Medulla oblongata (tissue), 1 donor: ENCODE data around the gene TBX3.

Experiments
- DNase-seq: peaks from one replicate; pipeline ENCODE4 v3.0.0-alpha.2; 2015; ENCODE audit errors: extremely low spot score

Gene TBX3

DNA sequence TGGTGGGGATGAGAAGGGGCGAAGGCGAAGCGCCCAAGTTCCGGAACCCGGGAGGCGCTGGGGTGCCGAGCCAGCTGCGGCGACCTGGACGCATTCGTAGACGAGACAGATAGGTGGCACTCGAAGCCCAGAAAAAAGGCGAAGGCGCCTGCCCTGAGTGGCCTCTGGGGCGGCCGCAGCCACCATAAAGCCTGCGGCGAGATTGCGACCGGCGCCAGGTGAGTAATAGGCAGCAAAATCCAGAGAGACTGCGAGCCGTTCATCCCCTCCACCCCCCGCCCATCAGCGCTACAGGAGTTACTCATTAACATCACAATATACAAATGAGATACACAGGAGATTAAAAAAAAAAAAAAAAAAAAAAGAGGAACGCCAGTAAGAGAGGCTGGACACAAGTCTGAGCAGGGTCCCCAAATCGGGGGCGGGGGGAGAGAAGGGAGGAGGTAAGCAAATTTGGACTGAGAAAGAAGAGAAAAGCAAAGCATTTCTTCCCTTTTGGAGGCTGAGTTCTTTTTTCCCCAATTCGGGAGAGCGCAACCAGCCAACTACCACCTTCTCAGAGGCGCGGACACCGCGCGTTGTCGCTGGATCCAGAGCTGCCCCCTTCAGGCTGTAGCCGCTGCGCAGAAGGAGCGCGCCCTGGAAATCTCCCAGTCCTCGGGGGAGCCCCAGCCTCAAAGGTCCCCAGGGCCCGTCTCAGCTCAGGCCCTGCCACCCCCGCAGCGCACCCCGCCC lies 15.7 kb downstream of the TBX3 start:
- peak; percentile 76 for DNase-seq

DNA sequence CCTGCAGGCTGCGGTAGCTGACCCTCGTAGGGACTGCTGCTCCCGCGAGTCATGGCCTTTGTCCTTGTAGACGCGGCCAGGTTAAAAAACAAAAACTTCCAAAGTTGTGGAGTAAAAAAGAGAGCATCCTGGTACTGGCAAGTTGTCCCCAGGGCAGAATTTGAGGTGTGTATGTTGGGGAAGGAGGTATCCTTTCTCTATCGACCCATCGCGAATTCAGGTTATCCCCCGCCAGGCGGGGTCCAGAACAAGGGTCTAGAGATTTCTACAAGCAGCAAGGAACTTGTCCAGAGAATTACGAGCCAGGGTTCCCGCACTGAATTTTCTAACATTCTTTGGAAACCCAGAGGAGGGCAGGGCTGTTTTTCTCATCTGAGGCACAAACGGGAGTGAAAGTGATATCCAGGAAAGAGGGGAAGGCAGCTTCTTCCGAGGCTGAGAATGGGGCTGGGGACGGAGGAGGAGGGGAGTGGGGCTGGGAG lies 16.3 kb downstream of the TBX3 start:
- DNase-seq: no peak

DNA sequence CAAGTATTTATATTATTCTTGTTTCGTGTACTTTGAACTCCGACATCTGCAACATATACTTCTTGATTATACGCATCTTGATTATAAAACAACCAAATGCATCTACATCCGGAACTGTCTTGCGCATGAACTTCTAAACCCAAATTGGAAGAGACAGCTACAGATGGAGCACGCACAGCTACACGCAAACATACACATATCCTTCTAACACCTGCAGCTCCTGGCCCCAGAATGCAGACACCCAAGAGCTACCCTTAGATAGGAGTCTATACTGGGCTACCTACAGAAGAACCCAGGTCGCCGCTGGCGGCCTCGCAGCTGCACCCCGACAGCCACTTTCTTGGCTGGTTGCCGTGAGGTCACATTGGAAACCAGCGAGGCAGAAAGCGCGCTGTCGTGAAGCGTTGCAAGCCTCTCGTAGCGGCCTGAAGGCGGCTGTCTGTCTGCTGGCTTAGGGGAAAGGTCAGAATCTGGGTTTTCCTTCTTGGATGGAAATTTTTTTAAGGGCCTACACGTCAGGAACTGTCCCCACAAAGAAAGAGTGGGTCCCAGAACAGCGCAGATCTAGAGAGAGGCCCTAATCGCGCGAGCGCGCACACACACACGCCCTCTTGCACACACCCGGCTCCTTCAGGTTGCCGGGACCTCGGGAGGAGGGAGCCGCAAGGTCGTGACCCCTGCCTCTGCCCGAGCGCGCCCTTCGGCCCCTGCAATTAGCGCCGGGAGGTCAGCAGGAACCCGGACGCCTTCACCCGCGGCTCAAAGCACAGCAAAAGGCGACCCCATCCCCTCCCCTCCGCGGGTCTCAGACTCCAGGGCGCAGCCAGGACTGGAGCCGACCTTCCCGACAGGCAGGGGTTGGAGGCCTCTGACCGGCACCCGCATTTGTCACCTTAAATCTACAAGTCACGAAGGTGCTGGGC lies 17.0 kb downstream of the TBX3 start:
- no peak for DNase-seq

DNA sequence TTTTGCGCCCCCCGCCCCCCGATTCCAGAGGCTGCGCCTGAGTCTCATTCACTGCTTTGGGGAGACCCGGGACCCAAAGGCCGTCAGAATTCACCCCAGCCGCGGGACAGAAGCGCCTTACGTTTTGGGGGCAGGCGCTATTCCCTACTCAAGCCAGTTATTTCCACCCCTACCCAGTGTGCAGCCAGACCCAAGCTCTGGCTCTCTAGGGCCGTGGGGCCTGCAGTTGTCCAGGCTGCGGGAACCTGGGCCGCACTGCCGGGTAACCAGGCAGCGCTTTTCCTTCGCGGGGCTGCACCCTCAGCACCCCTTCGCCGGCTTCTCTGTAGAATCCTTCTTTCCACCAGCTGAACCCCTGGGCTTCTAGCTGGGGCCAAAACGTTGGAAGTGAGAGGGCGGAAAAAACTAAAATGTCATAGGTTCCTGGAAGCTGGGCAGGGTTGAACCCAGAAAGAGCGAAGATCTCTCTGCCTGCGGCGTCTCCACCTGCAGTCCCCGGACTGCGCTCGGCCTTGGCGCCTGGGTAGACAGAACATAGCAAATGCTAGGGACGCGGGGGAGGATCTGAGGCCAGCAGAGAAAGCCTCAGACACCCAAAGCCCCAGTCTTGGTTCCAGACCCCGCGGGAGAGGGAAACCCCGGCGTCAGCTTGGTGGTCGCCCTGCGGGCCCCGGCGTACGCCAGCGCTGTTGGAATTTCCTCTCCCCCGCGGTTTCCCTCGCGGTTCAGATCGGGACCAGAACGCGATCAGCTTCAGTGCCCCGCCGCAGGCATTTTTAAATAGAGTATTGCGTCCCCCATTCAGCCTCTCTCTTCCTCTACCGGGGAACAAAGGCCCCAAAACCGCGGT lies 18.3 kb downstream of the TBX3 start:
- DNase-seq: no peak

DNA sequence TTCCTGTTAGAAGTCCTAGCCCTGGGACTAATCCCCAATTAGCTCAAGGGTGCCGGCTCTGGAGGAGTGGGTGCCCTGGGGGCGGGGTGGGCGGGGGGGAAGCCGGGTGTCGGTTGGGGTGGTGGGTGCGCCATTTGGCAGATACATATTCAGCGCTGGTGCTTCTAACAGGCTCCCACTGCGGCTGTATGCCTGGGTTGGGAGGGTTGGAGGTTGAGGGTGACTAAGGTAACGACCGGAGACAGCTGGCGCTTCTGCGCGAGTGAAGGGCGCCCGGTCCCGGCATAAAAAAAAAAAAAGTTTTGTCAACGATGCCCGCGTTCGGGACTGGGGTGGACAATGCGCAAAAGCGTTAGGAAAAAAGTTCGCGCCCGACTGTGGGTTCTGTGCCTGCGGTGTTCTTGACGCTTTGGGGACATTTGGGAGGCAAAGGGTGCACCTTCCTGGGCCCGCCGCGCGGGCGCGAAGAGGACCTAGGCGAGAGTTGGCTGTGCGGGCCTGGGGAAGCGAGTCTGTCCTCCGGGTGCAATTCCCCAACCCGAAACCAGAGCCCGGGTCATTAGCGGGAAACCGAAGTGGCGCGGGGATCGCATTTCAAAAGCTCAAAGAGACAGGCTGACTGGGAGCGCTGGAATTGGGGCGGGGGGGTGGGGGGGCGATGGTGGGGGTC lies 19.2 kb downstream of the TBX3 start:
- DNase-seq: no peak

DNA sequence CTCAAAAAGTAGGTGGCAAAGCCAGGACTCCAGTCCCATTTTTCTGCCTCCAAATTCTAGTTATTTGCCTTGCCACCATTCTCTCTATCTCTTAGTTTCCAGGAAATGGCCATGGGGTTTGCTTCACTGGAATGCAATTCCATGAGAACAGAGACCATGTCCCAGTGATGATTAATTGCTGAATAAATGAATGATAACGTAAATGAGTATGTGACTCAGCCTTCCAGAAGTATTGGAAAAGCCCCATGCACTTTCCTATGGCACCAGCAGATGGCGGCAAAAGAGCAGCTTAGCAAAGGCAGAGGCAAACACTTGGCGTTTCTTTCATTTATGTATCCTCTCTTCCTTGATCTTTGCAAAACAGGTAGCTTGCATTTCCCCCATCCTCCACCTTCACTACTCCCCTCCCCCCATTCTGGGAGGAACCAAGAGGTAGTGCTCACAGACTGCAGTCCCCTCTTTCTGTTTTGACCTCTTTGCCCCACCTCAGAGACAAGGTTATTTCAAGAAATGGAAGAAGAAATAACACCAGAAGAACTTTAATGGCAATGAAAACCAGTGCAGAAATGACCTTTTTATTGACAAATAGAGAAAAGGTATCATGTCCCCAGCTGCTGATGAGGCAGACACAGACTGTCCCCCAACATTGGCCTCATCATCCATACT lies 21.3 kb downstream of the TBX3 start:
- DNase-seq: peak; percentile 77

DNA sequence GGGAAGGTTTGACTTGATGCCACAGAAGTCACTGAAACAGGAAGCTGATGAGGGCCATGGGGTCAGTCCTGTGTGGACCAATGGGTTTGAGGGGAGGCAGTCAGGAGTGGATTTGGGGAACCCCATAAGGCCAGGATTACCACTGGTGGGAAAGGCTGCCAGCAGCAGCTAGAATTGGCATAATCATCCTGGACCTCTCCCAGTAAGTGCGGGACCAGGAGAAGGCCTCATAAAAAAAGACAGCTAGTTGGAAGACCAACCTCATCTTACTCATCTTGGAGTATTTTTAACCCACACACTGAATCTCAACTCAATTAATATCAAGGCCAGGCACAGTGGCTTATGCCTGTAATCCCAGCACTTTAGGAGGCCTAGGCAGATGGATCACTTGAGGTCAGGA lies 22.7 kb downstream of the TBX3 start:
- DNase-seq: no peak

DNA sequence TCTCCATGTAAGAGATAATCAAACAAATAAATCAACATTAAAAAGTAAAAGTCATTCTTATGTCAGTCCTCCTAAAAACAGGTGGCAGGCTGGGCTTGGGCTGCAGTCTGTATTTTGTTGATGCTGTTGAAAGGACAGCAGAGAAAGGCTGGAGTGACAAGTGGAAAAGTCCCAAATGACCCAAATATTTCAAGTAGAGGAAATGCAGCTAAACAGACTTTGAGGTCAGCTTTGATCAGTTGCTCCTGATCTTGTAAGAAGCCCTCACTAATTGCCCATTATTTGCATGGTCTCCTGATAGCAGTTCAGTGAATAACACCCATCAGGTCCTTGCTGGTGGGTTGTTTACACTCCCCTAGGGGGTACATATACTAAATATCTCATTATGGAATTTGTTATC lies 24.9 kb downstream of the TBX3 start:
- DNase-seq: no peak

DNA sequence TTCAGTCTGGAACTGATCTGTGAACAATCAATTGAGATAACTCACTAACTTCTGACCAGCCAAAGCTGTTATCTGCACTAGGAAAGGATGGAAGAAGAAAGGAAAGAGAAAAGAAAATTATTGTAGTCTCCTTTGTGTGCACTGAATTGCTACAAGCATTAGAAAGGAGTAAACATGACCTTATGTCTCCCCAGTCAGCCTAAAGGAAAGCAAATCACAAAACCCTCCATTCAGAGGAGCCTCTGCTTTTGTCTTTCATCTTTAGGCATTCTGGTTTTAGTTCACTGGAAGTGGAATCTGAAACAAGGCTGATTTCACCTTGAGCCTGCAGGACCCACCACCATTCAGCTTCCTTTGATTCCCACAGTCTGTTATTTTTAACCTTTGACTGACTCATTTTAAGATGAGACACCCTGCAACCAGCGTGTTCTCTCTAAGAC lies 26.0 kb downstream of the TBX3 start:
- no peak for DNase-seq

DNA sequence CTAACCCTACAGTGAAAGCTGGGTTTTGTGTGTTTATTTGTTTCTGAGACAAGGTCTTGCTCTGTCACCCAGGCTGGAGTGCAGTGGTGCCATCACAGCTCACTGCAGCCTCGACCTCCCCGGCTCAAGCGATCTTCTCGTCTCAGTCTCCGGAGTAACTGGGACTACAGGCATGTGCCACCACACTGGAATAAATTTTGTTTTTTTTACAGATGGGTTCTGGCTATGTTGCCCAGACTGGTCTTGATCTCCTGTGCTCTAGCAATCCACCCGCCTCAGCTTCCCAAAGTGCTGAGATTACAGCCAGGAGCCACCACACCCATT lies 26.4 kb downstream of the TBX3 start:
- no peak for DNase-seq

DNA sequence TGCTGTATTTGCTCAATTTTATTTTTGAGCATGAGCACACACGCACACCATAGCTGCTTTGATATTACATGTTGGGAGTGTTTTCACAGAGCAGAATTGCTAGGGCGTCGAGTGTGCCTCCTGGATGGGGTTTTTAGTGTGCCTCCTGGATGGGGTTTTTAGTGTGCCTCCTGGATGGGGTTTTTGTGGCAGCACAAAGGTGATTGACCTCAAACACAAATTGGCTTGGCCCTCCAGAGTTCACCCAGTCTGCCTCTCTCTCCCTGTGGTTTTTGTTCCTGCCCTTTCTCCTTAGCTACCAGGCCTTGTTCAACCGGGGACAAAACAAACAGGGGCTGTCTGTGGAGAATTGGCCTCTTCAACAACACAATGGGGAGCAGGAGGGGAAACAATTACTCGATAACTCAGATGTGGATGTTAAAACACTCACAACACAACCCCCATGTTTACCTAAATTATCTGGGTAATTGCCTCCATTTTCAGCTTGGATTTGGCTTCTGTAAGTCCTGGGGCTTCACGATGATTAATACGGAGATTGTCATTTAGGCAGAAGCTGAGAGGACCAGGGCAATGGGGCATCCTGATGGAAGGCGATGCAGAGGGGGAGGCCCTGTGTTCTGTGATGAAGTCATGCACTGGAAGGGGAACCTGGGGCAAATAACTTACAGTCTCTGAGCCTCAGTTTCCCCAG lies 26.9 kb downstream of the TBX3 start:
- no peak for DNase-seq

DNA sequence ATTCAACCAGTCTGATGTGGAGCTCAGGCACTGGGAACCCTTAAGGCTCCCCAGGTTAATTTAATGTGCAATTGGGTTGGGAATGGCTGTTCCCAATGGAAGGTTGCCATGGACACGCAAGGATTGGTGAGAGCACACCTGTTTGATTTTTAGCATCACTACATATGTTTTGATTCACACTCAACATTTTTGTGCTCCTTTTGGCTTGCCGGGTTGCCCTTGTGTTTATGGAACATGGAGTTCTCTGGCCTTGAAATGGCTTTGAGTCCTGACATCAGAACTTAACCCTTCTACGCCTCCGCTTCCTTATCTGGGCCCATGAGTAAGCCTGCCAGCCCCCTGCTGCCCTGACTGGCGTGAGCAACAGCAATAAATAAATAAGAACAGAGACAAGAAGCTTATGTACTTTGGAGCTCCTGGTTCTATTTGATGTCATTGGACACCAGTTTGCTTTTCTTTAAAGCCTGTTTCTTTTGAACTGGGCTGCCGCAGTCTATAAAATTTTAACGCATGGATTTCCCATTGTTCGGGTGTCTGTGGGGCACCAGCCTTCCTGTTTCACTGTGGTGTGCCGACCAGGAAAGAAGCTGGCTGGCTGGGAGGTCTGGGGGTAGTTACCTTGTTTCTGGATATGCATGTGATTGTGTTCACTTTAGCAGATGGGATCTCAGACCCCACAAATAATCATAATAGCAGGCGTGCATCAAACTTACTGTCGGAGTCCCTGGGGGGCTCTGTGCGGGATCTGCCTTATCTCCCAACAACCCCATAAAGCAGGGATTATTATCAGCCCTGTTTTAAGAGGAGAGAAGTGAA lies 27.8 kb downstream of the TBX3 start:
- DNase-seq: no peak

DNA sequence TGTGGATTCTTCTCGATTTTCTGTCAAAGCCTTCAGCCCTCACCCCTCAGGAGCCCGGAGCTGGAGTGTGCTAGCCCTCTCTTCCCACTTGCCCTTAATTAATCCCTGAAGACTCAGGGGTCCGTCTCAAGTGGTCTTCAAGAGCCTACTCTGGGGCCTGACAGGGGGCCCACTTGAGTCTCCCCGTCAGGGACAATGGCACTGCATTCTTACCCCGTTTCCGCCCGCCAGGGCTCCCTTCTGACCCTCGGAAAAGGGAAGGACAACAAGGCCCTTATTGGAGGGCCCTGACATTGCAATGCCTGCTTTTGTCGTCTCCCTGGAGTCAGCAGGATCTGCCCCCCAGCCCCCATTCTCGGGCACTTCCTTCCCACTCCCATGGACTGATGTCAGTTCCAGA lies 34.4 kb downstream of the TBX3 start:
- DNase-seq: no peak

DNA sequence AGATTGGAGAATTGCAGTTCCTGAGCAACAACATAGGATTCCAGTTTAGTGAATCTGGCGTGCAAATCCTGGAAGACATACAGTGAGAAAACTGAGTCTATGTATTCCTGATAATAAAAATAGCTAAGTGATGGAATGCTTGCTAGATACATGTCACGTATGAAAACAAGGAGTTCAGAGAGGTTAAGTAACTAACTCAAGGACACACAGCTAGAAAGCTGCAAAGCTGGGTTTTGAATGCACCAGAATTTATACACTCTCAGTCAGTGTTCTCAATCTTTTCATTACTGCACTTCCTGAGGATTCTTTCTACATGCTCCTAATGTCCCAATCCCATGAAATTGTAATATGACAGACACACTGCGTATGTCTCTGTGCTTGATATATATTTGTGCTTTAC lies 35.3 kb downstream of the TBX3 start:
- DNase-seq: no peak

DNA sequence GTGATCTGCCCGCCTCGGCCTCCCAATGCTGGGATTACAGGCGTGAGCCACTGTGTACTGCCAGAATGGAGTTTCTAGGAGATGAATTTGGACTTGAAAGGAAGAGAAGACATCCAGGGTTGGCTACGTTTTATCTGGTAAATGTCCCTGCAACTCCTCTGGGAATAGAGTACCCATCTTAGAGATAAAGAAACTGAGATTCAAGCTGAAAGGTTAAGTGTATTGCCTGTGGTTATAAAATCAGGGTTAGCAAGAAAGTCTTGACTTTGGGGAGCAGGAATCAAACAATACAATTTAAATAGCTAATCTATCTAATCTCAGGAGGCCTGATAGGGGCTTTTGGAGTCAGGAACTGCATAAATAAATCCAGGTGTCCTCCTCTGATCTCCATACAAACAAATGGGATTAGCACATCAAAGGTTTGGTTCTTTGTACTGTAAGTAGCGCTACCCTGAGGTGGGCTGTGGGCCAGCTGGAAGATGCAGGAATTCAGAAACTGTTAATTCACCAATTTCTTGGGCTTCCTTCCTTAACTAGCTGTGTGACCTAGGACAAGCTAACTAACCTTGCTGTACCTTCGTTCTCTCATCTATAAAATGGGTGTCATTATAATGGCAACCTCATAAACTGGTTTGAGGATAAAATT lies 45.1 kb downstream of the TBX3 start:
- no peak for DNase-seq

DNA sequence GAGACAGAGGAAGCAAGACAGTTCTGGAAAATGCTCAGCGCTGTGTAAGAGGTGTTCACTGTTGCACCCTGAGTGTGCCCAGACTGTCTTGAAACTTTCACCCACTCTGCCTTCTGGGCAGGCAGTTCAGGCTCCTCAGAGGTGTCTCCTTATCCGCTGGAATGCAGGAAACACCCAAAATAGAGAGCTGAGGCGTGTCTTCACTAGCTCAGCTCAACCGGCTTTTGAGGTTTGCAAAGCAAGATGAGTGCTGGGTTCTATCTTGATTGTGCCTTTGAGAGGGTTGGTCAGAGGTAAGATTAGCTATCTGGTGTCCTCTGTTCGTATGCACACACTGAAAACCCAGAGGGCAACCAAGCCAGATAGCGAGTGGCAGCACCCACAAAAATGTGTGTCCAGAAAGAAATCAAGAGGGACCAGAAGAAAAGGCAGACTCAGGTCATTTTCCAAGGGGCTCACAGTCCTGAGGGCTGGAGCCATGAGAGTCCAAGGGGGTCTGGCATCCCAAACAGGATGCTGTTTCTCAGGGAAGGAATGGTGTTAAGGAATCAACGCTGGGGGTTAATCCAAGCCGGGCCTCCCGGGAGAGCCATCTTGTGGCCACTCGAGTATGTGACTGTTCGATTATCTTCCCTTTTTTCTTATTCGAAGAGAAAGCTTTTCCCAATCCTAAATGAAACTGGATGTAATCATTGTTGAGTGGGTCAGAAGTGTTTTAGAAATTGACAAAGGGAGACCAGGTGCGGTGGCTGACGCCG lies 47.1 kb downstream of the TBX3 start:
- no peak for DNase-seq

DNA sequence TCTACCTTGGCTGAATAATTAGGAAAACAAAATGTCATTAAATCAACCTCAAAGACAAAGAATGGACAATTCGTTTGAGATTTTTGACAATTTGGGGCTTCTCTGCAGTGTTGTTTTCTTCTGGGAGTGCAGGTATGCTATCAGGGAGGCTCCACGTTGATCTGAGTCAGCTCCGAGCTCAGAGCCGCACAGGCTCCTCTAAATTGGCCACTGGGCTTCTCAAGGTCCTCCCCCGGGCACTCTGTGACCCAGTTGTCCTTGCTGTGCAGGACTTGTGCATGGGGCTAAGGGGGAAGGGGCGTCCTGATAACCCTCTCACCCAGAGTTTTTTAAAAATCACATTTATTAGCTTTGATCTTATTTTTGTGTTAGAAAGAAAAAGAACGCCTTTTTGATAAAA lies 52.7 kb downstream of the TBX3 start:
- no peak for DNase-seq

DNA sequence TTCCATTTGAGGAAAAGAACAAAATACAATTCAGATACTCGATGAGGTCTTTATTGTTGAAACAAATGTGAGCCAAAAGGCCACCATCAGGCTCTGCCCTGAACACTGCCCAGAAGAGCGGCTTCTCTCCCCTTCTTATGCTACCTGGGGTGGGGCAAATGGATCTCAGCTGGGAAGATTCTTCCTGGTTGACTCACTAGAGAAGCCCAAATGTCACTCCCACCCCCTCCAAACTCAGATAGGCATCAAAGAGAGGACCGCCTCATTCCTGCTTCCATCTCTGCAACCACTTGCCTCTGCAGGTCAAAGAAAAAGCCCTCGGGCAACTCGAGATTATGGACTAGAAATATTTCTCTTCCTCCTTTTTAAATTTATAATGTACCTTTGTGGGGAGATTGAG lies 55.8 kb downstream of the TBX3 start:
- no peak for DNase-seq
